Upper lobe of right lung (tissue), 1 donor: ENCODE measurements around the gene KHNYN. TPM values are rescaled to one million over a fixed set of nuclear protein-coding genes. Genes with fewer than 3 reads are reported as not detected.
"Not testable (repeated sequence)": the region's sequence is repeated elsewhere in the genome, so short reads cannot be mapped to it uniquely, and the experiment has no call there.

ENCODE experiments used
- ATAC-seq: fragments of 200-7000 bp; cut with Tn5 transposase; one replicate; pipeline ENCODE4 v1.9.1; 2020; ENCODE audit warnings: mild to moderate bottlenecking, moderate library complexity
- DNase-seq: peaks from one replicate; pipeline ENCODE4 v3.0.0-alpha.2; 2020
- H3K27ac ChIP-seq: fragments of 200-600 bp; one replicate; pipeline ENCODE4 v1.8.0; 2022
- H3K27me3 ChIP-seq: fragments of 200-600 bp; one replicate; pipeline ENCODE4 v1.8.0; 2022; ENCODE audit warnings: mild to moderate bottlenecking
- H3K36me3 ChIP-seq: fragments of 200-600 bp; one replicate; pipeline ENCODE4 v1.8.0; 2022
- H3K4me1 ChIP-seq: fragments of 200-600 bp; one replicate; pipeline ENCODE4 v1.8.0; 2022
- H3K4me3 ChIP-seq: fragments of 200-600 bp; one replicate; pipeline ENCODE4 v1.8.0; 2022; ENCODE audit warnings: mild to moderate bottlenecking
- H3K9me3 ChIP-seq: fragments of 200-600 bp; one replicate; pipeline ENCODE4 v1.8.0; 2022
- CTCF ChIP-seq: fragments of 200-600 bp; IDR thresholded peaks from one replicate; pipeline ENCODE4 v1.8.0; 2022; ENCODE audit warnings: antibody characterized with exemption
- intact Hi-C: fragments of 100-400 bp; cut with DNase I; formaldehyde crosslinking; loops from one replicate; pipeline ENCODE4 v1.11.0; 2022
- total RNA-seq: library from RNA; stranded (reverse); fragmentation: NEBNext Ultra II Directional; extraction: Animal tissue kit (Norgen Biotek cat#: 25700); gene quantifications from one replicate; pipeline ENCODE4 v1.2.1, GENCODE V29; 2021
- donor health status: DM: no; HTN: yes; CAD: no; lungs with severe emphysema.

The KHNYN gene
- total RNA-seq, 1 donor from 2014 or later: 56.2 TPM

DNA sequence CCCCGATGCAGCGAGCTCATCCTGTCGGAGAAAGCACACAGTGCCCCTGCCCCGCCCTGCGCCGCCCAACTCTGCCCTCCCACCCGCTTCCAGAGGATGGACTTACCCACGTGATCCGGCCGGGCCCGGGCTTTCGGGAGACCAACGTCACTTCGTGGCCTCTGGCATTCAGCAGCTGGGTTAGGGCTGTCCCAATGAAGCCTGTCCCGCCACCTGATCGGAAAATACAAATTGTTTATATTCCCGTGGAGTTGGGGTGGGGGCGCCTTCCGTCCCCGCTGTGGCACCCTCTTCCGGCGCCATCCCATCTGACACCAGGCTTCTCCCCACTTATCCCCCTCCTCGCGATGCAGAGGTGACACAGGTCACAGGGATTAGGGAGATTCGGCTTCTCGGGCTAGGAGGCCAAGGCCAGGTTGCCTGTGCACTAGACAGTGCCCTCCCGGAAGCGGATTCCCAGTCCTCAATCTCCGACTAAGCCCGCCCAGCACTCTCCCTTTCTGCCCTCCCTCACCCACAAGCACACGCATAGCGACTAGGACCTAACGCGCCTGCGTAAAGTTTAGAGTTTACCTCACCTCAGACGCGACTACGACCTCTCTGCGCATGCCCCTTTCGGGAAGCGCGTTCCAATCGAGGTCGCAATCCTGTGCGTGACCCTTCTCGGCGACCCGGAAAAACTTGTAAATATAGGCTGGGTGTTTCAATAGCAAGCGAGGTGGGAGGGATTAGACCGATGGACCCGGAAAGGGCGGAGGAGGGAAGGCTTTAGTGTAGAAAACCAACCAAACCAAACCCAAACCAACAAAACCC is 12.7 kb downstream of the KHNYN start, which contains the start of gene SDR39U1:
TSS of gene SDR39U1 (minus strand) at position 537 of the 813 bp plus-strand sequence. CDS start at position 530, 7 bp downstream.
- H3K9me3 ChIP-seq: no peaks in the 10 kb centered on the region
- H3K36me3 ChIP-seq: peaks cover 36% of the 10 kb centered on the region
- DNase-seq: peak; percentile 97
- peak within 1 kb of the TSS; percentile 93 for H3K27ac ChIP-seq
- peaks cover 19% of the 10 kb centered on the region for H3K4me1 ChIP-seq
- intact Hi-C loops: no loop called here
- TF ChIP-seq CTCF: no peak
- peak within 1 kb of the TSS; percentile 55 for H3K4me3 ChIP-seq
- ATAC-seq: peak; percentile 95
- H3K27me3 ChIP-seq: no peaks in the 10 kb centered on the region

- no peak for ATAC-seq
- H3K4me3 ChIP-seq: peak overlapping the region; percentile 55
- peak overlapping the region; percentile 93 for H3K27ac ChIP-seq
- H3K4me1 ChIP-seq: peaks cover 11% of the 10 kb centered on the region
- no peaks in the 10 kb centered on the region for H3K9me3 ChIP-seq
- H3K27me3 ChIP-seq: no peaks in the 10 kb centered on the region
- H3K36me3 ChIP-seq: peaks cover 29% of the 10 kb centered on the region
- DNase-seq: no peak
- intact Hi-C loops: no loop called here
- no peak for TF ChIP-seq CTCF
These were observed 13.4 kb downstream of the KHNYN start for GRCh38 chr14:24443053-24443665.

- H3K4me1 ChIP-seq, H3K27me3 ChIP-seq, H3K36me3 ChIP-seq, DNase-seq, H3K9me3 ChIP-seq, intact Hi-C loops, H3K27ac ChIP-seq, H3K4me3 ChIP-seq, ATAC-seq: not testable (repeated sequence)
These were observed 21.1 kb downstream of the KHNYN start for GRCh38 chr14:24450828-24451227.

DNA sequence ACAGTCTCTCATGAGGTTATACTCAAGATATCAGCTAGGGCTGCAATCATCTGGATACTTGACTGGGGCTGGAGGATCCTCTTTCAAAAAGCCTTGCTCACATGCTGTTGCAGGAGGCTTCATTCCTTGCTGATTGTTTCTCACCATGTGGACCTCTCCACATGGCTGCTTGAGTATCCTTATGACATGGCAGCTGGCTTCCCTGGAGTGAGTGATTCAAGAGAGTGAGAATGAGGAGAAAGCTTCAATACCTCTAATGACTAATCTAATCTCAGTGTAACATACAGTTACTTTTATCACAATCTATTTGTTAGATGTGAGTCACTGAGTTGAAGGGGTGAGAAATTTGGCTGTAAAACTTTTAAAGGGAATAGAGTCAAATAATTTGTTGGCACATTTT is 27.2 kb downstream of the KHNYN start:
- ATAC-seq (no peak), DNase-seq (no peak)
- H3K27ac ChIP-seq: no peak overlapping the region
- H3K4me1 ChIP-seq: no peaks in the 10 kb centered on the region
- intact Hi-C loops: no loop called here
- H3K27me3 ChIP-seq: no peaks in the 10 kb centered on the region
- H3K9me3 ChIP-seq: no peaks in the 10 kb centered on the region
- TF ChIP-seq CTCF: no peak
- no peaks in the 10 kb centered on the region for H3K36me3 ChIP-seq
- no peak overlapping the region for H3K4me3 ChIP-seq

- no peak for TF ChIP-seq CTCF
- DNase-seq: no peak
- Histone ChIP-seq H3K4me3 (no peak overlapping the region), H3K9me3 (no peaks in the 10 kb centered on the region), H3K27ac (no peak overlapping the region), H3K36me3 (no peaks in the 10 kb centered on the region), H3K4me1 (no peaks in the 10 kb centered on the region), H3K27me3 (no peaks in the 10 kb centered on the region)
- intact Hi-C loops: no loop called here
- ATAC-seq: no peak
These were observed 29.0 kb downstream of the KHNYN start for GRCh38 chr14:24458736-24459135.

GRCh38 chr14:24459331-24459730 is 29.6 kb downstream of the KHNYN start:
- Histone ChIP-seq H3K27me3 (no peaks in the 10 kb centered on the region), H3K4me3 (no peak overlapping the region), H3K9me3 (no peaks in the 10 kb centered on the region), H3K27ac (no peak overlapping the region), H3K4me1 (no peaks in the 10 kb centered on the region), H3K36me3 (no peaks in the 10 kb centered on the region)
- TF ChIP-seq CTCF: no peak
- no peak for ATAC-seq
- intact Hi-C loops: no loop called here
- no peak for DNase-seq
